LNCaP clone FGC (cell line): ENCODE results near the gene ATF1.
"Not testable (repeated sequence)": the region's sequence is repeated elsewhere in the genome, so short reads cannot be mapped to it uniquely, and the experiment has no call there.

ENCODE experiments used
- DNase-seq: peaks from one replicate; pipeline ENCODE4 v3.0.0-alpha.2; 2011; ENCODE audit warnings: low read depth
- H3K4me3 ChIP-seq: 2 replicates; pipeline ENCODE4 v1.5.1; 2011; ENCODE audit warnings: mild to moderate bottlenecking, low read depth, low read length, control low read depth
- TF ChIP-seq, protein P1 (sequence below): IDR thresholded peaks from 2 replicates; pipeline ENCODE4 v1.5.1; 2012; ENCODE audit warnings: mild to moderate bottlenecking; ENCODE audit not compliant: control insufficient read depth, insufficient read depth; ENCODE audit errors: extremely low read depth

Gene ATF1

DNA sequence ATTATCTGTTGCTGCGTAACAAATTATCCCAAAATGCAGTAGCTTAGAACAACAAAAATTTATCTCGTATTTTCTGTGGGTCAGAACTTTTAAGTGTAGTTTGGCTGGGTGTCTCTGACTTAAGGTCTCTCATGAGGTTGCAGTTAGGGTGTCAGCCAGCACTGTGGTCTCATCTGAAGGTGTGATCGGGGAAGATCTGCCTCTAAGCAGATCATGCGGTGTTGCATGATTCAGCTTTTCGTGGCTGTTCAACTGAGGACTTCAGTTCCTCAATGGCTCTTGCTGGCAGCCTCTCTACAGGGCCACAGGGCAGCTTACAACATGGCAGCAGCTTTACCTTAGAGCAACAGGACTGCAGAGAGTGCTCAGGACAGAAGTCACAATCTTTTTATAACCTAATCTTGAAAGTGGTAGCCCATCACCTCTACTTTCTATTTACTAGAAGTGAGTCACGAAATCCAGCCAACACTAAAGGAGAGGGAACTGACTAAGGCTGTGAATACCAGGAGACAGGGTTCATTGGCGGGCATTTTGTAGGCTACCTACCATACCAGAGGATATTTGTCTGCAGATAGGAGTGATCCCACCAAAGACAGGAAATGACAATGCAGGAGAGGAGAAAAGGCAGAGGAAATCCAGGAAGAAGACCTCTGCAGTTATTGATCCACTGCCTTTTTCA is 77.0 kb downstream of the ATF1 start:
- TF ChIP-seq, protein P1, sequence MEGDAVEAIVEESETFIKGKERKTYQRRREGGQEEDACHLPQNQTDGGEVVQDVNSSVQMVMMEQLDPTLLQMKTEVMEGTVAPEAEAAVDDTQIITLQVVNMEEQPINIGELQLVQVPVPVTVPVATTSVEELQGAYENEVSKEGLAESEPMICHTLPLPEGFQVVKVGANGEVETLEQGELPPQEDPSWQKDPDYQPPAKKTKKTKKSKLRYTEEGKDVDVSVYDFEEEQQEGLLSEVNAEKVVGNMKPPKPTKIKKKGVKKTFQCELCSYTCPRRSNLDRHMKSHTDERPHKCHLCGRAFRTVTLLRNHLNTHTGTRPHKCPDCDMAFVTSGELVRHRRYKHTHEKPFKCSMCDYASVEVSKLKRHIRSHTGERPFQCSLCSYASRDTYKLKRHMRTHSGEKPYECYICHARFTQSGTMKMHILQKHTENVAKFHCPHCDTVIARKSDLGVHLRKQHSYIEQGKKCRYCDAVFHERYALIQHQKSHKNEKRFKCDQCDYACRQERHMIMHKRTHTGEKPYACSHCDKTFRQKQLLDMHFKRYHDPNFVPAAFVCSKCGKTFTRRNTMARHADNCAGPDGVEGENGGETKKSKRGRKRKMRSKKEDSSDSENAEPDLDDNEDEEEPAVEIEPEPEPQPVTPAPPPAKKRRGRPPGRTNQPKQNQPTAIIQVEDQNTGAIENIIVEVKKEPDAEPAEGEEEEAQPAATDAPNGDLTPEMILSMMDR = no peak
- no peak for DNase-seq
- no peak overlapping the region for H3K4me3 ChIP-seq

DNA sequence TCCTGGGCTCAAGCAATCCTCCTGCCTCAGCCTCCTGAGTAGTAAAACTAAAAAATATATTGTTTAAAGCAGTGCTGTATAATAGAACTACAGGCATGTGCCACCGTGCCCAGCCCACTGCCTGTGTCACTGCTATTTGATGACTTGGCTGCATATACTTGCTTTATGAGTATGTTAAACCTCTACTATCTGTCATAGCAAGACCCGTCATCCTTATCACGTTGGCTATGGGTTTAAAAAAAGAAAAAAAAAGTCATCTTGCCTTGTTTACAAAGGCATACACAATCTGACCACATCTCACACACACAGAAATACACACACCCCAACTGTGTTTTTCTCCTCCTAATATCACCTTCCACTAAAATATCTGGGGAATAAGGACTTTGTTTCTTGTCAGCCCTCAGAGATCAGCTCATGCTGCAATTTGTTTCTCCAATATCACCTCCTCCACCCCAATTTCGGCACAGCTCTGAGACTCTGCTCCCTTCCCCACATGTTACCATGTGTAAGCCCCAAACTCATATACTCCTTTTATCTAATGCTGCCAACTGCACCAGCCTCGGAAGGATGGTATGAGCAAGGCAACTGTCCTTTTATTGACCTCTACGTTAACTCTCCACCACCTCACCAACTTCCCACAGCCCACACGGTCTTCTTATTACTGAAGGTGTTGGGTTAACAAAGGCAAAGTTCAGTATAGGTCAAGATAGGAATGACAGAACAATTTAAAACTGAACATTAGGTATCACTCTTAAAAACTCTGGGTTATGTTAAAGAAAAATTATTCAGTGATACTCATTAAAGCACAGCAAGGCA is 78.0 kb downstream of the ATF1 start:
- TF ChIP-seq, protein P1 = no peak
- no peak for DNase-seq
- H3K4me3 ChIP-seq = no peak overlapping the region

DNA sequence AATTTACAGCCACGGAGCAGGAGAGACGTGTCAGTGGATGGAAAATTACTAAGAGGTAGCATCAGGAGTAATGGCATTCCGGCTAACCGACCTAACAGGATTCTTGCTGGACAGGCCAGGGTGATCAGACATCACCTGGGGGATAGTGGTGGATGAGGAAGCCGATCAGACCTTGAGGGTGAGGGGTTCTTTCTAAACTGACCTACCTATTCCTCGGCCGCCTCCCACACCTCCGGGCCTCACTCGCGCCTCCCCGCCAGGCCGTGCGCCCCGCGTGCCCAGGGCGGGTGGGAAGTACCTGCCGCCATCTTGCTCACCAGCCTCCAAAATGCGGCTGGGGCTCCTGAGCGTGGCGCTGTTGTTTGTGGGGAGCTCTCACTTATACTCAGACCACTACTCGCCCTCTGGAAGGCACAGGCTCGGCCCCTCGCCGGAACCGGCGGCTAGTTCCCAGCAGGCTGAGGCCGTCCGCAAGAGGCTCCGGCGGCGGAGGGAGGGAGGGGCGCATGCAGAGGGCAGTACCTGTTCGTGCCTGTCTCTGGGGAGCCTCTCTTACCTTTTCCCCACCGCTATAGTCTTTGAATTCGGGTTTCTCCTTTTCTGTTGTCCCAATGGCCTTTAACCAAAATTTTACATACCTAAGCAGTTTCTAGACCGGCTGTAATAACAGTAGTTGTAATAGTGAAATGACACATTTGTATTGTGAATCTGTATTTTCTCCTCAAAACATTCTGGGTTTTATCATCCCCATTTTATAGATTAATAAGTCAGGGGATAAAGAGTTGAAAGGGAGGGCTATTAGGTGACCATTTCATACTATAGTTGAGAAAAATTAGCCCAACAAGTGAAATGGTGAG is 79.0 kb downstream of the ATF1 start, which contains the start of gene TMPRSS12:
Gene TMPRSS12, plus strand, starts transcription at position 290 of the 857 bp plus-strand sequence. Its CDS starts 39 bp downstream, at position 329.
- no peak within 1 kb of the TSS for H3K4me3 ChIP-seq
- TF ChIP-seq, protein P1 = no peak
- no peak for DNase-seq

DNA sequence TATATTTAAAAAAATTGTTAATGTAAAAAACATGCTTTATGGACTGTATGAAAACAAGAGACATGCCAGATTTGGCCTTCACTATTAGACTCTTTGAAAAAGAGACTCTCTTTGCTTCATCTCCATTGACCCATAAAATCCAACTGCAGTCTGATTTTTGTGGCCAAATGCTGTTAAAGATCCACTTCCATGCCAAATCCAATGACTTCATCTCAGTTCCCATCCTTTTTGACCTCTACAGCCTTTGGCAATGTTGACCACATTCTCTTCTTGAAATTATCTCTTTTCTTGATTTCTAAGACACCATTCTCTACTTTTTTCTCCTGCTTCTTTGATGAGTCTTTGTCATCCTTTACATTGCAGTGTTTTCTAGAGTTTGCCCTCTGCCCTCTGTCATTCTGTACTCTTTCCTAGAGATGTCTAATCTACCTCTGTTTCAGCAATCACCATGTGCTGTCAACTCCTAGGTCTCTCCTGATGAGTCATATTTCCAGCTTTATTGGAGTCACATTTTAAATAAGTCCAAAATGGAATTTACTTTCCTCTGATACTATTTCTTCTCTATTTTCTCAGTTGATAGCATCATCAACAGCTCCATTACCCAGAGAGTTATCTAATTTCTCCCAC is 81.2 kb downstream of the ATF1 start:
- DNase-seq = no peak
- no peak overlapping the region for H3K4me3 ChIP-seq
- TF ChIP-seq, protein P1 = no peak

DNA sequence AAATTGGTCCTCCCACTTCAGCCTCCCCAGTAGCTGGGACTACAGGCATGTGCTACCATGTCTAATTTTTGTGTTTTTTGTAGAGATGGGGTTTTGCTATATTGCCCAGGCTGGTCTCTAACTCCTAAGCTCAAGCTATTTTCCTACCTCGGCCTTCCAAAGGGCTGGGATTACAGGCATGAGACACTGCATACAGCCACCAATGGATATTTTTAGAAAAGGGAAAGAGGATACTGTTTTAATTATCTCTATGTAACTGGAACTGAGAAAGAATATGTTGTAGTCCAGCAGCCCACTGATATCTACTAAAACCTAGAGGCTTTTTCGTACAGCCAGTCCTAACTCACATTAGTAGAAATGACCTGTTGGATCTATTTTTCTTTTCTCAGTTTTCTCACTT is 85.1 kb downstream of the ATF1 start:
- no peak for DNase-seq
- H3K4me3 ChIP-seq = no peak overlapping the region
- TF ChIP-seq, protein P1 = no peak

DNA sequence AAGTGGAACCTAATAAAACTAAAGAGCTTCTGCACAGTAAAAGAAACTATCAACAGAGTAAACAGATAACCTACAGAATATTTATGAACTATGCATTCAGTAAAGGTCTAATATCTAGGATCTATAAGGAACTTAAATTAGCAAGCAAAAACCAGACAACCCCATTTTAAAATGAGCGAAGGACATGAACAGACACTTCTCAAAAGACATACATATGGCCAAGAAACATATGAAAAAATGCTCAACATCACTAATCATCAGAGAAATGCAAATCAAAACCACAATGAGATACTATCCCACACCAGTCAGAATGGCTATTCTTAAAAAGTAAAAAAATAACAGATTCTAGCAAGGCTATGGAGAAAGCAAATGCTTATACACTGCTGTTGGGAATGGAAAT is 91.3 kb downstream of the ATF1 start:
- not testable (repeated sequence) for H3K4me3 ChIP-seq, DNase-seq

DNA sequence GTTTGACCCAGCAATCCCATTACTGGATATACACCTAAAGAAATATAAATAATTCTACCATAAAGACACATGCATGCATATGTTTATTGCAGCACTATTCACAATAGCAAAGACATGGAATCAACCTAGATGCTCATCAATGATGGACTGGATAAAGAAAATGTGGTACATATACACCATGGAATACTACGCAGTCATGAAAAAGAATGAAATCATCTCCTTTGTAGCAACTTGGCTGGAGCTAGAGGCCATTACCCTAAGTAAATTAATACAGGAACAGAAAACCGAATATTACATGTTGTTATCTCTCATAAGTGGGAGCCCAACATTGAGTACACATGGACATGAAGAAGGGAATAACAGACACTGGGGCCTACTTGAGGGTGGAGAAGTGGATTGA is 91.8 kb downstream of the ATF1 start:
- DNase-seq, H3K4me3 ChIP-seq: not testable (repeated sequence)
